SU-DHL-6 (cell line): ENCODE results near the gene GZMM.

Source experiments
- H2AFZ ChIP-seq: fragments of 200-600 bp; sonication (generic); 2 replicates; pipeline ENCODE4 v1.6.1; 2014; ENCODE audit warnings: low read depth, mild to moderate bottlenecking, moderate library complexity, mixed read lengths, antibody characterized with exemption, low read length; ENCODE audit not compliant: severe bottlenecking
- H3F3A ChIP-seq: fragments of 200-600 bp; shearing (Covaris generic); 2 replicates; pipeline ENCODE4 v1.6.0; 2016; ENCODE audit warnings: antibody characterized with exemption, mild to moderate bottlenecking; ENCODE audit not compliant: insufficient read depth
- H3K27ac ChIP-seq: fragments of 200-600 bp; sonication (generic); 2 replicates; pipeline ENCODE4 v1.5.1; 2016; ENCODE audit warnings: low read depth, mild to moderate bottlenecking, low read length, moderate library complexity, mixed read lengths
- H3K27me3 ChIP-seq: fragments of 200-600 bp; sonication (generic), shearing (Covaris generic); 2 replicates; pipeline ENCODE4 v1.6.0; 2014; ENCODE audit warnings: mild to moderate bottlenecking, low read length
- H3K36me3 ChIP-seq: fragments of 200-600 bp; sonication (generic); 2 replicates; pipeline ENCODE4 v1.6.1; 2014; ENCODE audit warnings: mild to moderate bottlenecking, low read length, mixed read lengths
- H3K4me2 ChIP-seq: fragments of 300-600, 200-600 bp; shearing (Covaris generic), sonication (generic); 2 replicates; pipeline ENCODE4 v1.6.0; 2014; ENCODE audit warnings: low read length, low read depth, mild to moderate bottlenecking; ENCODE audit not compliant: poor library complexity, severe bottlenecking
- H3K4me3 ChIP-seq: fragments of 200-600 bp; sonication (generic); 2 replicates; pipeline ENCODE4 v1.5.1; 2014; ENCODE audit warnings: antibody characterized with exemption, low read length, mild to moderate bottlenecking, mixed read lengths; ENCODE audit not compliant: insufficient read depth, poor library complexity, severe bottlenecking
- H3K79me2 ChIP-seq: fragments of 200-600 bp; sonication (generic); 2 replicates; pipeline ENCODE4 v1.6.1; 2014; ENCODE audit warnings: mild to moderate bottlenecking, low read length, moderate library complexity; ENCODE audit not compliant: insufficient read depth
- H3K9ac ChIP-seq: fragments of 200-600 bp; sonication (generic); 2 replicates; pipeline ENCODE4 v1.7.0; 2014; ENCODE audit warnings: mild to moderate bottlenecking, low read length
- H3K9me2 ChIP-seq: fragments of 200-600 bp; sonication (generic); replicated peaks from 2 replicates; pipeline ENCODE4 v1.6.1; 2014; ENCODE audit warnings: low read length; ENCODE audit not compliant: insufficient read depth
- H3K9me3 ChIP-seq: fragments of 200-600 bp; sonication (generic); 2 replicates; pipeline ENCODE4 v1.6.1; 2014; ENCODE audit warnings: low read length, mixed read lengths; ENCODE audit not compliant: insufficient read depth
- H4K20me1 ChIP-seq: fragments of 200-600 bp; sonication (generic); 2 replicates; pipeline ENCODE4 v1.6.1; 2014; ENCODE audit warnings: low read depth, mild to moderate bottlenecking, antibody characterized with exemption, low read length, moderate library complexity, mixed read lengths
- EZH2phosphoT487 ChIP-seq: fragments of 200-600 bp; sonication (generic), shearing (Covaris generic); conservative IDR thresholded peaks from 2 replicates; pipeline ENCODE4 v1.6.1; 2018; ENCODE audit warnings: mild to moderate bottlenecking, antibody characterized with exemption, low read length, moderate library complexity, mixed read lengths
- TF ChIP-seq, protein P1 (sequence below): fragments of 200-600 bp; sonication (generic); IDR thresholded peaks from one replicate; pipeline ENCODE4 v1.5.1; 2017; ENCODE audit warnings: antibody characterized with exemption, mild to moderate bottlenecking, low read length, moderate library complexity; ENCODE audit not compliant: insufficient read depth, poor library complexity, severe bottlenecking

Gene GZMM

DNA sequence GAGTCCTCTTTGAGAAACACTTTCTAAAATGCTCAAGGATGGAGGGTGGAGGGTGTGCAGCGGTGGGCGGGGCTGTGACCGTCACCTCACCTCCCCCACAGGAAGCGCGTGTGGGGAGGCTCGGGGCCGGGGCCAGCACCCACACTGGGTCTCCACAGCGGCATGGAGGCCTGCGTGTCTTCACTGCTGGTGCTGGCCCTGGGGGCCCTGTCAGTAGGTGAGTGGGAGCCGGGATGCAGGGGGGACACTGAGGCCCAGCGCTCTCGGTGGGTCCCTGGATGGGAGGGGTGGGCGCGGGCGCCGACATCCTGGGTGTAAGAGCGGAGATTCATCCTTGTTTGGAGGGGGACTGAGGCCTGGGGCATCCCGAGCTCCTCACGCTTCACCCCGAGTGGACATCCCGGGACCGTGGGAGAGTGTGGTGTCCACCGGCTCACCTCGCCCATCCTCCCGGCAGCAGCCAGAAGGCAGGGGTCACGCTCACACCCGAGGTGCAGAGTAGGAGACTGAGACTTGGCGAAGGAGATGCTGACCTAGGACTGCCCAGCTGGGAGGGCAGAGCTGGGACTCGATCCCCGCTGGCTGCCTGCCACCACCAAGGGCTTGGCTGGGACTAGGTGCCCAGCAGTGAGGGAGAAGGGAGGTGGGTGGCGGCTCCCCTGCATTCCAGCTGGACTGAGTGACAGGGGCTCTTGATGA lies at the start of gene GZMM:
Gene GZMM, plus strand, starts transcription at position 144 of the 699 bp plus-strand sequence. Its CDS starts 19 bp downstream, at position 163.
- H3K27me3 ChIP-seq: no peaks in the 10 kb centered on the region
- H3F3A ChIP-seq: no peaks in the 10 kb centered on the region
- no peak within 1 kb of the TSS for H3K4me3 ChIP-seq
- no peaks in the 10 kb centered on the region for H4K20me1 ChIP-seq
- no peak within 1 kb of the TSS for H2AFZ ChIP-seq
- H3K36me3 ChIP-seq: no peaks in the 10 kb centered on the region
- H3K27ac ChIP-seq: no peak within 1 kb of the TSS
- H3K4me2 ChIP-seq: no peak within 1 kb of the TSS
- TF ChIP-seq EZH2phosphoT487: no peak
- TF ChIP-seq, protein P1, sequence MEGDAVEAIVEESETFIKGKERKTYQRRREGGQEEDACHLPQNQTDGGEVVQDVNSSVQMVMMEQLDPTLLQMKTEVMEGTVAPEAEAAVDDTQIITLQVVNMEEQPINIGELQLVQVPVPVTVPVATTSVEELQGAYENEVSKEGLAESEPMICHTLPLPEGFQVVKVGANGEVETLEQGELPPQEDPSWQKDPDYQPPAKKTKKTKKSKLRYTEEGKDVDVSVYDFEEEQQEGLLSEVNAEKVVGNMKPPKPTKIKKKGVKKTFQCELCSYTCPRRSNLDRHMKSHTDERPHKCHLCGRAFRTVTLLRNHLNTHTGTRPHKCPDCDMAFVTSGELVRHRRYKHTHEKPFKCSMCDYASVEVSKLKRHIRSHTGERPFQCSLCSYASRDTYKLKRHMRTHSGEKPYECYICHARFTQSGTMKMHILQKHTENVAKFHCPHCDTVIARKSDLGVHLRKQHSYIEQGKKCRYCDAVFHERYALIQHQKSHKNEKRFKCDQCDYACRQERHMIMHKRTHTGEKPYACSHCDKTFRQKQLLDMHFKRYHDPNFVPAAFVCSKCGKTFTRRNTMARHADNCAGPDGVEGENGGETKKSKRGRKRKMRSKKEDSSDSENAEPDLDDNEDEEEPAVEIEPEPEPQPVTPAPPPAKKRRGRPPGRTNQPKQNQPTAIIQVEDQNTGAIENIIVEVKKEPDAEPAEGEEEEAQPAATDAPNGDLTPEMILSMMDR: no peak
- H3K9me2 ChIP-seq: no peaks in the 10 kb centered on the region
- H3K9ac ChIP-seq: no peak within 1 kb of the TSS
- no peaks in the 10 kb centered on the region for H3K9me3 ChIP-seq
- no peaks in the 10 kb centered on the region for H3K79me2 ChIP-seq

DNA sequence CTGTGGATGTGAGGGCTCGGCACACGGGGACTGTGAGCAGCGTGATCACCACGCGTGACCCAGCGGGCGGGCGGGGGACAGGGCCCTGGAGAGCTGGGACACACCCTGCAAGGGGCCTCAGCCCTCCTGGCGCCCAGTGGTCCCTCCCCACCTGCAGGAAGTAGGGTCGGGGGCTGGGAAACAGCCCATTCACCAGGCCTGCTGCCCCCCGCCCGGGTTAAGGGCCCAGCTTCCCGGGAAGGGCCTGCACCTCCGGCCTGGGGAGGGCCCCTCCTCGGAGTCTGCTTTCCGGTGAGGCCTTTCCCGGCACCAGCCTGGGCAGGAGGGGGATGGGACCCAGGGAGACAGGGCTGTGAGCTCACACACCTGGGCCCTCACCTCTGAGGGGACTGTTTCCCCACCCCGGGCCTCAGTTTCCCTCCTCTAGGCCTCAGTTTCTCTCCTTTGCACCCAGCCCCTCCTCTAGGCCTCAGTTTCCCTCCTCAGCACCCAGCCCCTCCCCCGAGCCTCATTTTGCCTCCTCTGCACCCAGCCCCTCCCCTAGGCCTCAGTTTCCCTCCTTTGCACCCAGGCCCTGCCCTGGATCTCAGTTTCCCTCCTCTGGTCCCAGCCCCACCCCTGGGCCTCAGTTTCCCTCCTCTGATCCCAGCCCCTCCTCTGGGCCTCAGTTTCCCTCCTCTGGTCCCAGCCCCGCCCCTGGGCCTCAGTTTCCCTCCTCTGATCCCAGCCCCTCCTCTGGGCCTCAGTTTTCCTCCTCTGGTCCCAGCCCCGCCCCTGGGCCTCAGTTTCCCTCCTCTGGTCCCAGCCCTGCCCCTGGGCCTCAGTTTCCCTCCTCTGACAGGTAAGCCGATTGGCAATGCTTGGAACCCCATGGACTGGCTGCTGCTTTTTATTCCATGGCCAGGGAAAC lies 49.4 kb upstream of the GZMM start:
- Histone ChIP-seq H3K27me3 (no peaks in the 10 kb centered on the region), H3K9ac (no peak overlapping the region), H3K36me3 (no peaks in the 10 kb centered on the region), H3K4me2 (no peak overlapping the region), H3F3A (peaks cover 4% of the 10 kb centered on the region), H3K9me3 (no peaks in the 10 kb centered on the region), H3K9me2 (no peaks in the 10 kb centered on the region), H3K27ac (no peak overlapping the region), H3K4me3 (no peak overlapping the region), H3K79me2 (no peaks in the 10 kb centered on the region), H4K20me1 (no peaks in the 10 kb centered on the region), H2AFZ (no peak overlapping the region)
- no peak for TF ChIP-seq EZH2phosphoT487
- TF ChIP-seq, protein P1: no peak

DNA sequence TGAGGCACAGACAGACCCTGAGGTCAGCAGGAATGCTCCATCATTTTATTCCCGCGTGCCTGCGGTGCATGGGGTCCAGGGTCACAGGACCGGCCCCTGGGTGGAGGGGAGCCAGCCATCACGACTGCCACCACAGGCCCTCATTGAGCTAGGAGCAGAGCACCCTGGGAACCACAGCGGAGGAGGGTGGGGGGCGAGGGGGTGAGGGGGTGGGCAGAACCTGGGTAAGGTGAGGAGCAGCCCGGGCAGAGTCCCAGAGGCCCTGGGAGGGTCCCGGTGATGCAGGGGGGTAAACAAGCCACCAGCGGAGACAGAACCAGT lies 48.8 kb upstream of the GZMM start:
- Histone ChIP-seq H3K4me2 (no peak overlapping the region), H3K27ac (no peak overlapping the region), H3K36me3 (no peaks in the 10 kb centered on the region), H3K4me3 (no peak overlapping the region), H3K9me3 (no peaks in the 10 kb centered on the region), H2AFZ (no peak overlapping the region), H3K27me3 (no peaks in the 10 kb centered on the region), H4K20me1 (no peaks in the 10 kb centered on the region), H3K9ac (no peak overlapping the region), H3F3A (peaks cover 4% of the 10 kb centered on the region), H3K9me2 (no peaks in the 10 kb centered on the region), H3K79me2 (no peaks in the 10 kb centered on the region)
- no peak for TF ChIP-seq EZH2phosphoT487
- TF ChIP-seq, protein P1: no peak
